PC-3 (cell line): Measurements from ENCODE around the gene THAP4. TPM values are rescaled to one million over a fixed set of nuclear protein-coding genes. Genes with fewer than 3 reads are reported as not detected.

ENCODE experiments used
- ATAC-seq: fragments of 200-7000 bp; cut with Tn5 transposase; 2 replicates; pipeline ENCODE4 v1.9.1; 2020; ENCODE audit warnings: mild to moderate bottlenecking, moderate library complexity
- BruUV-seq: library from RNA; stranded (reverse); fragments of 400-500 nt; replicated peaks from 2 replicates; lab custom pipeline; 2021; lab: Mats Ljungman, UMichigan
- CTCF ChIA-PET: fragments of 300-600 bp; sonication (Branson Sonifier 250); formaldehyde crosslinking; loops from one replicate; lab custom pipeline; 2022; ENCODE audit warnings: antibody characterized with exemption; lab: Charles Lee
- POLR2A ChIA-PET: fragments of 300-600 bp; sonication (Branson Sonifier 250); formaldehyde crosslinking; loops from one replicate; lab custom pipeline; 2022; ENCODE audit warnings: antibody characterized with exemption; ENCODE audit not compliant: unreplicated experiment; lab: Charles Lee
- DNase-seq: peaks from one replicate; pipeline ENCODE4 v3.0.0-alpha.2; 2015
- H2AFZ ChIP-seq: fragments of 300-600 bp; sonication (generic); 2 replicates; pipeline ENCODE4 v1.6.0; 2016; ENCODE audit warnings: antibody characterized with exemption, low read length
- H3F3A ChIP-seq: fragments of 300-600 bp; sonication (generic); one replicate; pipeline ENCODE4 v1.6.0; 2017; ENCODE audit warnings: antibody characterized with exemption, low read length, control low read depth, mild to moderate bottlenecking; ENCODE audit not compliant: unreplicated experiment
- H3K27ac ChIP-seq: fragments of 300-600 bp; sonication (generic); 2 replicates; pipeline ENCODE4 v1.5.1; 2016; ENCODE audit warnings: mild to moderate bottlenecking, low read length
- H3K27me3 ChIP-seq: fragments of 300-600 bp; sonication (generic); 2 replicates; pipeline ENCODE4 v1.6.1; 2016; ENCODE audit warnings: low read length, mixed read lengths
- H3K36me3 ChIP-seq: fragments of 300-600 bp; sonication (generic); 2 replicates; pipeline ENCODE4 v1.6.1; 2016; ENCODE audit warnings: low read depth, mixed run types, low read length, mixed read lengths
- H3K4me1 ChIP-seq: fragments of 300-600 bp; sonication (generic); 2 replicates; pipeline ENCODE4 v1.5.1; 2016; ENCODE audit warnings: low read length; ENCODE audit not compliant: insufficient read depth
- H3K4me2 ChIP-seq: fragments of 300-600 bp; sonication (generic); 2 replicates; pipeline ENCODE4 v1.6.0; 2016; ENCODE audit warnings: low read length
- H3K4me3 ChIP-seq: fragments of 300-600 bp; sonication (generic); 2 replicates; pipeline ENCODE4 v1.5.1; 2016; ENCODE audit warnings: mild to moderate bottlenecking, low read length, mixed read lengths
- H3K79me2 ChIP-seq: fragments of 300-600 bp; sonication (generic); 2 replicates; pipeline ENCODE4 v1.6.1; 2017; ENCODE audit warnings: low read length, mixed read lengths
- H3K9ac ChIP-seq: fragments of 300-600 bp; sonication (generic); 2 replicates; pipeline ENCODE4 v1.6.0; 2016; ENCODE audit warnings: mild to moderate bottlenecking, low read length
- H3K9me2 ChIP-seq: fragments of 300-600 bp; sonication (generic); replicated peaks from 2 replicates; pipeline ENCODE4 v1.6.1; 2016; ENCODE audit warnings: mixed run types, low read length, mixed read lengths
- H3K9me3 ChIP-seq: fragments of 300-600 bp; sonication (generic); 2 replicates; pipeline ENCODE4 v1.6.1; 2016; ENCODE audit warnings: low read length, mixed read lengths
- H4K20me1 ChIP-seq: fragments of 300-600 bp; sonication (generic); 2 replicates; pipeline ENCODE4 v1.6.1; 2016; ENCODE audit warnings: low read length, mixed read lengths
- EZH2 ChIP-seq: fragments of 300-600 bp; sonication (generic); IDR thresholded peaks from one replicate; pipeline ENCODE4 v1.6.1; 2017; ENCODE audit warnings: antibody characterized with exemption, mild to moderate bottlenecking, low read length; ENCODE audit not compliant: unreplicated experiment
- EZH2phosphoT487 ChIP-seq: fragments of 300-600 bp; sonication (generic); IDR thresholded peaks from 2 replicates; pipeline ENCODE4 v1.6.1; 2018; ENCODE audit warnings: mild to moderate bottlenecking, antibody characterized with exemption, low read length, borderline replicate concordance
- intact Hi-C: fragments of 100-400 bp; cut with micrococcal nuclease; formaldehyde crosslinking; loops from 2 replicates; pipeline ENCODE4 v1.9.0; 2023
- total RNA-seq: library from RNA; depleted of rRNA; stranded (reverse); fragments of >200 nt; gene quantifications from 2 replicates; pipeline ENCODE4 v1.2.3, GENCODE V29; 2014
- TF ChIP-seq, protein P1 (sequence below): fragments of 300-600 bp; sonication (generic); conservative IDR thresholded peaks from 2 replicates; pipeline ENCODE4 v1.5.1; 2017; ENCODE audit warnings: antibody characterized with exemption, low read depth, mild to moderate bottlenecking, low read length

Gene THAP4
- total RNA-seq, 1 experiment from 2014 or later = 75.1 TPM

GRCh38 chr2:241612156-241613016 lies 24.6 kb downstream of the THAP4 start:
- Histone ChIP-seq H3K9me3 (no peaks in the 10 kb centered on the region), H3K9ac (no peak overlapping the region), H3K36me3 (no peaks in the 10 kb centered on the region), H2AFZ (no peak overlapping the region), H3K27me3 (no peaks in the 10 kb centered on the region), H3K4me2 (no peak overlapping the region), H3K9me2 (no peaks in the 10 kb centered on the region), H3K4me3 (no peak overlapping the region), H3K27ac (no peak overlapping the region), H3K4me1 (no peaks in the 10 kb centered on the region), H3F3A (no peaks in the 10 kb centered on the region), H3K79me2 (peaks cover 57% of the 10 kb centered on the region), H4K20me1 (no peaks in the 10 kb centered on the region)
- POLR2A ChIA-PET = no interaction called here
- intact Hi-C loops = no loop called here
- DNase-seq (no peak), ATAC-seq (no peak)
- CTCF ChIA-PET = no interaction called here
- no TSS peak for BruUV-seq
- TF ChIP-seq EZH2 = no peak
- TF ChIP-seq EZH2phosphoT487 = no peak
- TF ChIP-seq, protein P1, sequence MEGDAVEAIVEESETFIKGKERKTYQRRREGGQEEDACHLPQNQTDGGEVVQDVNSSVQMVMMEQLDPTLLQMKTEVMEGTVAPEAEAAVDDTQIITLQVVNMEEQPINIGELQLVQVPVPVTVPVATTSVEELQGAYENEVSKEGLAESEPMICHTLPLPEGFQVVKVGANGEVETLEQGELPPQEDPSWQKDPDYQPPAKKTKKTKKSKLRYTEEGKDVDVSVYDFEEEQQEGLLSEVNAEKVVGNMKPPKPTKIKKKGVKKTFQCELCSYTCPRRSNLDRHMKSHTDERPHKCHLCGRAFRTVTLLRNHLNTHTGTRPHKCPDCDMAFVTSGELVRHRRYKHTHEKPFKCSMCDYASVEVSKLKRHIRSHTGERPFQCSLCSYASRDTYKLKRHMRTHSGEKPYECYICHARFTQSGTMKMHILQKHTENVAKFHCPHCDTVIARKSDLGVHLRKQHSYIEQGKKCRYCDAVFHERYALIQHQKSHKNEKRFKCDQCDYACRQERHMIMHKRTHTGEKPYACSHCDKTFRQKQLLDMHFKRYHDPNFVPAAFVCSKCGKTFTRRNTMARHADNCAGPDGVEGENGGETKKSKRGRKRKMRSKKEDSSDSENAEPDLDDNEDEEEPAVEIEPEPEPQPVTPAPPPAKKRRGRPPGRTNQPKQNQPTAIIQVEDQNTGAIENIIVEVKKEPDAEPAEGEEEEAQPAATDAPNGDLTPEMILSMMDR = no peak

- Histone ChIP-seq H3K36me3 (no peaks in the 10 kb centered on the region), H4K20me1 (no peaks in the 10 kb centered on the region), H3K27ac (no peak overlapping the region), H3K27me3 (no peaks in the 10 kb centered on the region), H3K4me2 (no peak overlapping the region), H3K4me3 (no peak overlapping the region), H3K79me2 (peaks cover 44% of the 10 kb centered on the region), H3K9me3 (no peaks in the 10 kb centered on the region), H3F3A (no peaks in the 10 kb centered on the region), H3K9me2 (no peaks in the 10 kb centered on the region), H3K9ac (no peak overlapping the region), H3K4me1 (no peaks in the 10 kb centered on the region), H2AFZ (no peak overlapping the region)
- POLR2A ChIA-PET = no interaction called here
- ATAC-seq = no peak
- TF ChIP-seq, protein P1 = no peak
- TF ChIP-seq EZH2phosphoT487 (no peak), EZH2 (no peak)
- DNase-seq = no peak
- intact Hi-C loops = no loop called here
- CTCF ChIA-PET = no interaction called here
- BruUV-seq = no TSS peak
Measured at GRCh38 chr2:241611062-241611461, 25.9 kb downstream of the THAP4 start.
